ENCODE data around the gene ELOVL5.

The ELOVL5 gene

DNA sequence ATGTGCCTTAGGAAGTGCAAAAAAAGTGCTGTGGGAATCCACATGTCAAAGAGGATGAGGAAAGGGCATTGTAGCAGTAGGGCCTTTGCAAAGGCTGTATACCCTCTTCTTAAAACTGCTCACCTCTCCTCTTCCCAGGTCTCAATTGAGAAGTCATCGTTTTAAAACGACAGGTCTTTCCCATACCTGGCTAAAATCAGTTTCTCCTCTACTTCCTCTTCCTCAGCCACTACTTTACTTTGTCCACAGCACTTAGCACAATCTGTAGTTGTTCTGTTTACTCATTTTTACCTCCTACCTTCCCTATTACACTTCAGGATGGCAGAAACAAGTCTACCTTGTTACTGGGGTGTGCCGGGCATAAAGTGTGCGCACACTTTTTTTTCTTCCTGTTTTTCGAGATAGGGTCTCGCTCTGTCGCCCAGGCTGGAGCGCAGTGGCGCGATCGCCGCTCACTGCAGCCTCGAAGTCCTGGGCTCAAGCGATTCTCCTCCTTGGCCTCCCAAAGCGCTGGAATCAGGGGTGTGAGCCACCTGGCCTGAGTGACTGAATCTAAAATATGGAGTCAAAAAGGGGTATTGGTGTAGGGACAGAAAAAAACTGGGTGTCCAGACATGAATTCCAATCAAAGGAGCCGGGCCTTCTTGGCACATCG lies 9.8 kb upstream of the ELOVL5 start:
- no peaks in the 10 kb centered on the region for H4K20me1 ChIP-seq (ENCODE audit: insufficient read depth, low read length)
- no peak for DNase-seq
- peaks cover 10% of the 10 kb centered on the region for H3F3A ChIP-seq (ENCODE audit: insufficient read depth, low read length)
- no peaks in the 10 kb centered on the region for H3K9me2 ChIP-seq (replicated peaks; ENCODE audit: insufficient read depth, low read length)
- H3K4me1 ChIP-seq (ENCODE audit: low read length) = peaks cover 13% of the 10 kb centered on the region
- no peaks in the 10 kb centered on the region for H3K36me3 ChIP-seq (replicated peaks; ENCODE audit: insufficient read depth, low read length)
- peak overlapping the region; percentile 89 for H3K4me3 ChIP-seq (ENCODE audit: low read length)
- peak overlapping the region; percentile 79 for H2AFZ ChIP-seq (ENCODE audit: low read length)
- H3K79me2 ChIP-seq (ENCODE audit: low read length) = no peaks in the 10 kb centered on the region
- H3K9ac ChIP-seq (ENCODE audit: low read length) = peak overlapping the region; percentile 68
- H3K4me2 ChIP-seq (ENCODE audit: low read depth, low read length) = peak overlapping the region; percentile 81
- H3K27me3 ChIP-seq (replicated peaks; ENCODE audit: insufficient read depth, low read length) = no peaks in the 10 kb centered on the region
- H3K27ac ChIP-seq (ENCODE audit: low read length) = peak overlapping the region; percentile 28; the same call in 1 of the 2 replicates
- no peaks in the 10 kb centered on the region for H3K9me3 ChIP-seq (replicated peaks; ENCODE audit: insufficient read depth, low read length)
- TF ChIP-seq EZH2 (optimal IDR thresholded peaks at IDR 0.05; ENCODE audit: low read depth, low read length) (no peak), EZH2phosphoT487 (IDR thresholded peaks at IDR 0.05; ENCODE audit: low read length) (no peak)

DNA sequence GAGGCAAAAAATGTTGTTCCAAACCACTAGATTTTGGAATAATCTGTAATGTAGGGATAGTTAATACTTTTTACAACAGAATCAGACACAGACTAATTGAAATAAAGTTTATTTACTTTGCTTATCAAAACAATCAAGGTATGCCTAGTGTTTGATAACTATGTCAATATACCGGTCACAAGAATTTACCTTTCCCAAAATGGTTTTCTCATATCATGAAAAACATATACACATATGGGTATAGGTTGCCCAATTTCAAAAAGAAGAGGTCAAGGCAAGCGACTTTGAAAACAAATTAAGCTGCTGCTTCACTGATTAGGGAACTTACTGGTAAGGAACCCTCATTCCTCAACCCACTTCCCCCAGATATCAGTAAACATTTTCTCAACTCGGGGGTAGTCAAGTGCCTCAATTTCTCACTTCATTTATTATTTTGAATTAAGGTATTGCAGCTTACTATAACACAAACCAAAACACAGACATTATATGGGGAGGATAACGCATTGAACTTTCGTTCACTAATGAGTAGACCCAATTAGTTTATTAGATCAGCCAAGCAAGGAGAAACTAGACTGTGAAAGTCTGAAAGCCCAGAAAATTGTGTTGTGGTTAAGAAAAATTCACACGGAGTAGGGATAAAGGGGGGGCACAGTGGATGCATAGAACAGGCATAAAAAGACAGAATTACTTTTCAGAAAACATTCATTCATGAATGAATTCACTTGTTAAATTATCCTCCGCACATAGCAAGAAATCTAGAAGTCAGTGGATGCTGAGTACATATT lies 9.0 kb upstream of the ELOVL5 start:
- H3K4me1 ChIP-seq (ENCODE audit: low read length) = peaks cover 13% of the 10 kb centered on the region
- no peaks in the 10 kb centered on the region for H3K79me2 ChIP-seq (ENCODE audit: low read length)
- H3K9me3 ChIP-seq (replicated peaks; ENCODE audit: insufficient read depth, low read length) = no peaks in the 10 kb centered on the region
- peak overlapping the region; percentile 81 for H3K4me2 ChIP-seq (ENCODE audit: low read depth, low read length)
- H3K27ac ChIP-seq (ENCODE audit: low read length) = no peak overlapping the region
- no peaks in the 10 kb centered on the region for H3K9me2 ChIP-seq (replicated peaks; ENCODE audit: insufficient read depth, low read length)
- peaks cover 10% of the 10 kb centered on the region for H3F3A ChIP-seq (ENCODE audit: insufficient read depth, low read length)
- H2AFZ ChIP-seq (ENCODE audit: low read length) = no peak overlapping the region
- H3K9ac ChIP-seq (ENCODE audit: low read length) = no peak overlapping the region
- no peak for TF ChIP-seq EZH2phosphoT487 (IDR thresholded peaks at IDR 0.05; ENCODE audit: low read length)
- TF ChIP-seq, protein P1, sequence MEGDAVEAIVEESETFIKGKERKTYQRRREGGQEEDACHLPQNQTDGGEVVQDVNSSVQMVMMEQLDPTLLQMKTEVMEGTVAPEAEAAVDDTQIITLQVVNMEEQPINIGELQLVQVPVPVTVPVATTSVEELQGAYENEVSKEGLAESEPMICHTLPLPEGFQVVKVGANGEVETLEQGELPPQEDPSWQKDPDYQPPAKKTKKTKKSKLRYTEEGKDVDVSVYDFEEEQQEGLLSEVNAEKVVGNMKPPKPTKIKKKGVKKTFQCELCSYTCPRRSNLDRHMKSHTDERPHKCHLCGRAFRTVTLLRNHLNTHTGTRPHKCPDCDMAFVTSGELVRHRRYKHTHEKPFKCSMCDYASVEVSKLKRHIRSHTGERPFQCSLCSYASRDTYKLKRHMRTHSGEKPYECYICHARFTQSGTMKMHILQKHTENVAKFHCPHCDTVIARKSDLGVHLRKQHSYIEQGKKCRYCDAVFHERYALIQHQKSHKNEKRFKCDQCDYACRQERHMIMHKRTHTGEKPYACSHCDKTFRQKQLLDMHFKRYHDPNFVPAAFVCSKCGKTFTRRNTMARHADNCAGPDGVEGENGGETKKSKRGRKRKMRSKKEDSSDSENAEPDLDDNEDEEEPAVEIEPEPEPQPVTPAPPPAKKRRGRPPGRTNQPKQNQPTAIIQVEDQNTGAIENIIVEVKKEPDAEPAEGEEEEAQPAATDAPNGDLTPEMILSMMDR (IDR thresholded peaks at IDR 0.05; ENCODE audit: low read length) = no peak
- TF ChIP-seq EZH2 (optimal IDR thresholded peaks at IDR 0.05; ENCODE audit: low read depth, low read length) = no peak
- H4K20me1 ChIP-seq (ENCODE audit: insufficient read depth, low read length) = no peaks in the 10 kb centered on the region
- DNase-seq = no peak
- H3K4me3 ChIP-seq (ENCODE audit: low read length) = 0 out of 2 replicates have a peak overlapping the region, but pooled peaks have one; percentile 89
- no peaks in the 10 kb centered on the region for H3K27me3 ChIP-seq (replicated peaks; ENCODE audit: insufficient read depth, low read length)
- no peaks in the 10 kb centered on the region for H3K36me3 ChIP-seq (replicated peaks; ENCODE audit: insufficient read depth, low read length)

DNA sequence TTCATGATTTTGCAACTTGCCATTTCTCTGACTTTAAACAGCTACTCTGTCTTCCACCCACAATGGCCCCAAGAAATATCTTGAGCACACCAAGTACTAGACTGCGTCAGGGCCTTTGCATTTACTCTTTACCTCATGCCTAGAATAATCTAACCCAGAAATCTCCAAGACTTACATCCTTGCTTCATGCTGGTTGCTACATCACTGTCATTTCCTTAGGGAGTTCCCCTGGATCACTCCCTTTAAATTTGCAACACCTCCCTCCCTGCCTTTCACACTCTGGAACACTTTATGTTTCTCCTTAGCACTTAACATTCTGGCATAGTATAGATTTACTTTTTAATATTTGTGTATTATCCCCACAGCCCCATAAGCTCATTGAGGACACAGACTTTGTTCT lies 4.9 kb upstream of the ELOVL5 start:
- H3K36me3 ChIP-seq (replicated peaks; ENCODE audit: insufficient read depth, low read length) = no peaks in the 10 kb centered on the region
- H2AFZ ChIP-seq (ENCODE audit: low read length) = no peak overlapping the region

More for the DNA sequence above, 4.9 kb upstream of the ELOVL5 start:
- peaks cover 7% of the 10 kb centered on the region for H3K4me1 ChIP-seq (ENCODE audit: low read length)
- no peak for DNase-seq
- TF ChIP-seq EZH2phosphoT487 (IDR thresholded peaks at IDR 0.05; ENCODE audit: low read length) (no peak), EZH2 (optimal IDR thresholded peaks at IDR 0.05; ENCODE audit: low read depth, low read length) (no peak)
- TF ChIP-seq, protein P1 (IDR thresholded peaks at IDR 0.05; ENCODE audit: low read length) = no peak
- H3K4me3 ChIP-seq (ENCODE audit: low read length) = no peak overlapping the region
- no peaks in the 10 kb centered on the region; the same call in 1 of the 2 replicates for H3F3A ChIP-seq (ENCODE audit: insufficient read depth, low read length)
- H3K4me2 ChIP-seq (ENCODE audit: low read depth, low read length) = no peak overlapping the region
- no peak overlapping the region for H3K9ac ChIP-seq (ENCODE audit: low read length)
- peaks cover under 1% of the 10 kb centered on the region for H3K79me2 ChIP-seq (ENCODE audit: low read length)
- H3K27me3 ChIP-seq (replicated peaks; ENCODE audit: insufficient read depth, low read length) = no peaks in the 10 kb centered on the region
- no peak overlapping the region for H3K27ac ChIP-seq (ENCODE audit: low read length)
- no peaks in the 10 kb centered on the region for H3K9me2 ChIP-seq (replicated peaks; ENCODE audit: insufficient read depth, low read length)
- H4K20me1 ChIP-seq (ENCODE audit: insufficient read depth, low read length) = no peaks in the 10 kb centered on the region
- H3K9me3 ChIP-seq (replicated peaks; ENCODE audit: insufficient read depth, low read length) = no peaks in the 10 kb centered on the region

Data from MM.1S (cell line).